Testis (tissue), 2 donors: ENCODE data around the gene MPG.

Source experiments
- POLR2A ChIP-seq: fragments of 450-650 bp; IDR thresholded peaks from one replicate; pipeline ENCODE4 v1.6.1; 2017; ENCODE audit warnings: antibody characterized with exemption, mild to moderate bottlenecking, moderate library complexity
- TF ChIP-seq, protein P1 (sequence below), 3 experiments: fragments of 450-650 bp in 2 of 3; fragments of 200-600 bp in 1 of 3; sonication (generic) in 1 of 3; IDR thresholded peaks; one replicate each; pipeline ENCODE4 v1.5.1; 2016 to 2019; ENCODE audit warnings: antibody characterized with exemption in 3 of 3, mild to moderate bottlenecking in 2 of 3, moderate library complexity in 1 of 3

DNA sequence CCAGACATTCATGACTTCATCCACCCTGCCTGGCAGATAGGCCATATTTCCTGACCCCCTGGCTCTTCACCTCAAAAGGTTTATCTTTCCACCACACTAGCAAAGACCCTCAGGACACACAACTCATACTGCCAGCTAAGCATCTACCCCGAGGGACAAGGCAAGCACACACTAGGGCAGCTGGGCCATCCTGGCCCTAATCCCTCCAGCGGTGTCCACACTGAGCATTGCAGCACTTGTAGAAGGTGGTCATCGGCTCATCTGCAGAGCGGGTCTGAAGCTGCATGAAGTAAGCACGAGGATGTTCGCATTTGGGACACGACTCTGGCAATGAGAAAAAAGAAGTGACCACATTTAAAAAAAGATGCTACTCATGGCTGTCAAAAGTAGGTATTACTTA, 30.8 kb upstream of the MPG start:
- TF ChIP-seq, protein P1, sequence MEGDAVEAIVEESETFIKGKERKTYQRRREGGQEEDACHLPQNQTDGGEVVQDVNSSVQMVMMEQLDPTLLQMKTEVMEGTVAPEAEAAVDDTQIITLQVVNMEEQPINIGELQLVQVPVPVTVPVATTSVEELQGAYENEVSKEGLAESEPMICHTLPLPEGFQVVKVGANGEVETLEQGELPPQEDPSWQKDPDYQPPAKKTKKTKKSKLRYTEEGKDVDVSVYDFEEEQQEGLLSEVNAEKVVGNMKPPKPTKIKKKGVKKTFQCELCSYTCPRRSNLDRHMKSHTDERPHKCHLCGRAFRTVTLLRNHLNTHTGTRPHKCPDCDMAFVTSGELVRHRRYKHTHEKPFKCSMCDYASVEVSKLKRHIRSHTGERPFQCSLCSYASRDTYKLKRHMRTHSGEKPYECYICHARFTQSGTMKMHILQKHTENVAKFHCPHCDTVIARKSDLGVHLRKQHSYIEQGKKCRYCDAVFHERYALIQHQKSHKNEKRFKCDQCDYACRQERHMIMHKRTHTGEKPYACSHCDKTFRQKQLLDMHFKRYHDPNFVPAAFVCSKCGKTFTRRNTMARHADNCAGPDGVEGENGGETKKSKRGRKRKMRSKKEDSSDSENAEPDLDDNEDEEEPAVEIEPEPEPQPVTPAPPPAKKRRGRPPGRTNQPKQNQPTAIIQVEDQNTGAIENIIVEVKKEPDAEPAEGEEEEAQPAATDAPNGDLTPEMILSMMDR (IDR thresholded peaks at IDR 0.05) = no peak
- TF ChIP-seq POLR2A = no peak
